GM19328 (cell line): Measurements from ENCODE around the gene EFNA5.
"Not testable (repeated sequence)": the region's sequence is repeated elsewhere in the genome, so short reads cannot be mapped to it uniquely, and the experiment has no call there.

Experiments
- ATAC-seq: cut with Tn5 transposase; IDR thresholded peaks from one replicate; pipeline ENCODE4 v1.9.1; 2021; ENCODE audit warnings: mild to moderate bottlenecking, moderate library complexity; ENCODE audit not compliant: unreplicated experiment

The EFNA5 gene

DNA sequence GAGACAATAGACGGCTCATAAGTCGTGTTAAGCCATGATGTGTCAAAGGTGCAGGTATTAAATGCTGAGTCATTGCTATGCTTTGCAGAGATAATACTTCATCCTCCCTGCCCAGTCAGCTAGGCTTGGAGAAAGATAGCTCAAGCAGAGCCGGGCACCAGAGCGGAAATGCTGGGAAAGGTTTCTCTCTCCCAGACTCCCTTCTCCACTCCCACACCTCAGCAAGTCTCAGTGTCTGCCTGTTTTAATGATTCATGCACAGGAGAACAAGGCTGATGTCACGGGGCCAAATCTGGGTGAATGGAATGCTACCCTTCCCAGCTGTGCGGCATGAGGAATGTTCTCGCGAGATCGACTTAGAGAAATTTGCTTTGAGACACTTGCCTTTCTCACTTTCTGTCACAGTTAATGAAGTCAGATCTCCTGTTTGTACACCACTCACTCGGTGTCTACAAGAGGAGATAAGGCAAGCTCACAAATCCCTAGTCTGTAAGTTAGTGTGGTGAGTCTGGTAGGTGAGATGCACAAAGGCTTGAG, 204.4 kb downstream of the EFNA5 start:
- ATAC-seq: no peak

- no peak for ATAC-seq
These were observed 205.9 kb downstream of the EFNA5 start for GRCh38 chr5:107464876-107465275.

- peak; percentile 46 for ATAC-seq
These were observed 206.3 kb downstream of the EFNA5 start for GRCh38 chr5:107464416-107464815.

DNA sequence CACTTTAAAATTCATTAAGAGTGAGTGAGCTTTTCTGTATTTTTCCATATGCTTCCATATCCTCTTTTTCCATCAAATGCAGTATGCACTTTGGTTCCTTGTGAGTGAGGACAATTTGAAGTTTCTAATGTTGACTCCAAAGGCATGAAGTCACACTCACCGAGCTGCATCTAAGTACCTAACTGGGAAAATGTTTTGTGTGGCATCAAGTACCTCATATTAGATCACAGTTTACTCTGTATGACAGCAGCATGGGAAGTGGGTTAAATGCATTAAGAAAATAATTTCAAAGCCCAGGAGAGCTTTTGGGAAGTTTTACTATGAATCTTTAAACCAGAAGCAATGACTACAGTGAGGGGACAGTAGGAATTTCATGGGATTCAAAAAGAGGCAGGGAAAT, 207.0 kb downstream of the EFNA5 start:
- no peak for ATAC-seq

GRCh38 chr5:107461770-107462169, 209.0 kb downstream of the EFNA5 start:
- no peak for ATAC-seq

- ATAC-seq: no peak
These were observed 209.9 kb downstream of the EFNA5 start for GRCh38 chr5:107460789-107461188.

- ATAC-seq: no peak
These were observed 211.1 kb downstream of the EFNA5 start for GRCh38 chr5:107459605-107460004.

DNA sequence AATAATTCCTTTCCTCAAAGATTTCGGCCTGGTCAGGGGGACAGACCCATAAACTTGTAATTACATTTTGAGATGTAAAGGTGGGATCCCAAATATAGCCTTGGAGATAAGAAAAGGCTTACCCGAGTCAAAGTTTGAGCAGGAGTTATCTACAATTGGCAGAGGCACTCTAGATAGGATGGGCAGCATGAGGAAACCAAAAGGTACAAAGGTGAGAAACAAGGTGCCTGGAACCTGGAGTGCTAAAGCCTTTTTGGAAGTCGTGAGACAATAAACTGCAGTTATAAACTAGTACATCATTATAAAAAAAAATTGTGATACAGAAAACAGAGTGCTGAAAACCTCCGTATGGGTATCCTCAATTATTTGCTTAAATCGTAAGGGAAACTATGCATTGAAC, 212.4 kb downstream of the EFNA5 start:
- ATAC-seq: no peak

GRCh38 chr5:107457881-107458280, 212.9 kb downstream of the EFNA5 start:
- no peak for ATAC-seq

DNA sequence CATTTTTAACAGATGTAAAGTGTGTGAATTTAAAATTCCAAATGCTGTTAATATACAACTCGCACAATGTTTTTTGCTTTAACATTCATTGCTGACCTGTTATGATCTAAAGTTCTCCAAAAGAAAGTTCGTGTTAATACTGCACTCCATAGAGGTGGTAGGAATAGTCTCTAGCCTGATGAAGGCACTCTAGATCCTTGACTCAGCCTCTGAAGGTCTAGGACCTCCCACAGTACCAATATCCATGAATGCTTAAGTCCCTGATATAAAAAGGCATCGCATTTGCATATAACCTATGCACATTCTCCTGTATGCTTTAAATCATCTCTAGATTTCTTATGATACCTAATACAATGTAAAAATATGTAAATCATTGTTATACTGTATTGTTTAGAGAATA, 213.6 kb downstream of the EFNA5 start:
- ATAC-seq: no peak

GRCh38 chr5:107456281-107456715, 214.4 kb downstream of the EFNA5 start:
- ATAC-seq: no peak

- no peak for ATAC-seq
These were observed 215.6 kb downstream of the EFNA5 start for GRCh38 chr5:107455111-107455544.

GRCh38 chr5:107451827-107452226, 218.9 kb downstream of the EFNA5 start:
- ATAC-seq: not testable (repeated sequence)

DNA sequence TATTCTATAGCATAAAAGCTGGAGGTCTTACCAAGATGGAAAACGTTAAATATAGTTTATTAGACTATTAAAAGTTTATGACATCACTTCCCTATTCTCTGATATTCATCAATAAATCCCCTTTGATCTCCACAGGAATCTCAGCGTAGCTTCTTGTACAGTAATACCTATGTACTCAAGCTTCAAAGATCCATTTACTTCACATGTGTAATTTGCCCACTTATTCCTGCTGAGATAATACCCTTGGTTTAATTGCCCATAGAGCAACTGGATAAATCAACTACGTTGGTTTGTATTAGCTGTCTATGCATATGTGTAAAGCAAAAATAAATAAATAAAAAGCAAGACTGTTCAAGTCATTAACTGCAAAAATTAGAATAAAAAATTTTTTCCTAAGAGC, 219.7 kb downstream of the EFNA5 start:
- ATAC-seq: no peak

DNA sequence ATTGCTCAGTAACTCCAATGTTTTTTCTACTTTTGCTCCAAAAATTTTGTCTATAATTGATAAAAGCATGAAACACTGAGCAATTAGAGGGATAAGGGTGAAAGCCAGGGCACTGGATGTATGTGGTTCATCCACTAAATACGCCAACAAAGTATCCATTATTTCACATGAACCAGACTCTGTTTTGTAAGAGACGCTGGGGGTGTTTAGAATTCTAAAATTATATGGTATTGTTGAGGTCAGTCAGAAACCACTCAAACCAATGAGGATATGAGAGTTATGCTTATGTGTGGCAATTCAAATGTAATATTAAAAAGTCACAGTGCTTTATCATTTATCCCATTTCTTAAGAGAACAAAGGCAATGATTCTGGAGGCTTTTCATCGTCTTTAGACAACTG, 220.2 kb downstream of the EFNA5 start:
- no peak for ATAC-seq

GRCh38 chr5:107449369-107449768, 221.4 kb downstream of the EFNA5 start:
- no peak for ATAC-seq

GRCh38 chr5:107447587-107447986, 223.2 kb downstream of the EFNA5 start:
- ATAC-seq: no peak

DNA sequence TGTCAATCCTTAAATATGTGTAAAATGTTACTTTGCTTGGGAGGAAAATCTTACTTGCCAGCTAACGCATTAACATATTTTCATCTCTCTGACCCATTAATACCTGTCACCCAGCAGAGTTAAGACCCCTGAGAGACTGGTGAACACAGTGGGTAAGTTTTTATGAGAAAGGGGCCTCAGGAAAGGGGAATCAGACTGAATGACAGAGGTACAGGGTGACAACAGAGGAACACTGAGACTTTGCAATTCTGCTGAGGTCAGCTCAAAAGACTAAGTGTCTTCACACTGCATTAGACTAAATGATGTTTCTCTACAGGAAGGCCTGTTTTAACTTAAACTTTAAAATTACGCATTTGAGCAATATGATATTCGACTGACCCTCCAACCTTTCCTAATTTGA, 223.8 kb downstream of the EFNA5 start:
- no peak for ATAC-seq

GRCh38 chr5:107444300-107444699, 226.4 kb downstream of the EFNA5 start:
- ATAC-seq: no peak

DNA sequence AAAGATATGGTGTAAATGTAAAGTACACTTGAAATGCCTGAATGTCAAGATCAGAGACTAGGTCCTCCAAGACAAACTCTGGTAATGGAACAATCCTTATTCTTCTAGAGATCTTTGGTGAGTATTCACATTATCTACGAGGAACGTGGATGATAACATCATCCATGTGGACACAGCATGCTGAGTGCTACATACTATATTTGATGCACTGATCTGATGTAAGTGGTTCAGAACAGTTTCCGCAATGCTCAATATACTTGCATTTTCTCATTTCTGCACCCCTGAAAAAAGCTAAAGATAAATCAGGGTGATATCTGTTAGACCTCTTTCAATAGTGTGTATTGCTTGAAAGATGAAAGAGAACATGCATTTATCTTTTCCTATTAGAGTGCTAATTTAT, 226.8 kb downstream of the EFNA5 start:
- ATAC-seq: no peak

DNA sequence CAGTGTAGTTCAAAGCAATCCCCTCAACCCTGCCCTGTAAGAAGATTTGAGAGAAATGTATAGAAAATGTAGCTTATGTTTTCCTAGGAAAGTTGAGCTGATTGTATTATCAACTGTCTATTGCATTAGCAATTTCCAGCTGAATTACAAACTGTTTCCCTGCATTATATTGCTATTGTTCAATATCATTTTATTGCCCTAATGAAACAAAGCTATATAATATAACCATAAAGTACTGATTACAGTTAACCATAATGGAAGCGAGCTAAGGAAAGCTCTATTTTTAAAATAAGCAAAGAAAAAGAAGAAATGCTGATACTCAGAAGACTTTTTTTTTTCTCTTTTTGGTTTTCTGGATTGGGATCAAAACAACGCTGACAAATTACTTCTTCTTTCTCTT, 228.3 kb downstream of the EFNA5 start:
- no peak for ATAC-seq

DNA sequence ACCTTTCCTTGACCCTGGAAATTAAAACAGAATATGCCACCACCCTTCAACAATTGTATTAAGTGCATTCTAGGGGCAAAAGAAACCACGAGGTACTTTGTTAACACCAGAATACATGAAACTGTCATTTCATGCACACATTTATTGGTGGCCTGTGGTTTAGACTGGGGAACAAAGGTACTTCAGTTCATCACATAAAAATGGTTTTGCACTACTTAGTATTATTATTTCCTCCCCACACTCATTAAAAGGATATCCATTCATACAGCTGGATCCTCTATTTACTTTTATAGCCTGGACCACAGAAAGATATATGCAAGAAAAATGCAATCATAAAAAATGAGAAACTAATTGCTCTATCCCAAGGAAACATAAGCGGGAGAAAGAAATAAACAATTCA, 230.9 kb downstream of the EFNA5 start:
- no peak for ATAC-seq

- ATAC-seq: no peak
These were observed 232.7 kb downstream of the EFNA5 start for GRCh38 chr5:107437986-107438510.
